ENCODE measurements around the gene CCNK.

GRCh38 chr14:99431986-99432385, 49.2 kb upstream of the CCNK start:
- TF ChIP-seq CTCF (IDR thresholded peaks at IDR 0.05; ENCODE audit: low read depth, low read length, poor library complexity, severe bottlenecking) (no peak), EZH2phosphoT487 (IDR thresholded peaks at IDR 0.05; ENCODE audit: borderline replicate concordance, low read length) (no peak)
